Measurements from ENCODE around the gene UGT2A2. TPM values are rescaled to one million over a fixed set of nuclear protein-coding genes. Genes with fewer than 3 reads are reported as not detected.

UGT2A2 gene
- total and polyA plus RNA-seq, 10 of the 15 experiments (the other 5 are each of a cell fraction or from before 2014, with no cell fraction given): 0.18 TPM; not detected in 9

GRCh38 chr4:69640289-69640688 is 847 bp upstream of the UGT2A2 start:
- BruUV-seq (replicated peaks): no TSS peak
- Histone ChIP-seq H3K79me2 (ENCODE audit: control insufficient read depth, insufficient read depth, low read length) (no peaks in the 10 kb centered on the region), H3K4me2 (ENCODE audit: control insufficient read depth, insufficient read depth) (no peak overlapping the region), H3K4me1 (ENCODE audit: control insufficient read depth, insufficient read depth, low read length) (no peaks in the 10 kb centered on the region), H3K27me3 (replicated peaks in 1 of 2; ENCODE audit: control insufficient read depth in 2 of 2, insufficient read depth in 2 of 2, low read length in 1 of 2) (no peaks in the 10 kb centered on the region), H3K27ac (ENCODE audit: control insufficient read depth, insufficient read depth) (no peak overlapping the region), H3K9ac (ENCODE audit: control insufficient read depth, insufficient read depth, low read length) (no peak overlapping the region), H3K4me3 (no peak overlapping the region), H3K9me3 (replicated peaks; ENCODE audit: control insufficient read depth, insufficient read depth, low read length) (no peaks in the 10 kb centered on the region), H3K36me3 (ENCODE audit: control insufficient read depth in 2 of 2, insufficient read depth in 2 of 2, low read length in 1 of 2) (no peaks in the 10 kb centered on the region), H4K20me1 (ENCODE audit: control insufficient read depth, insufficient read depth) (no peaks in the 10 kb centered on the region), H2AFZ (ENCODE audit: control insufficient read depth, low read depth, low read length) (no peak overlapping the region)
- ChIA-PET POLR2A (no interaction called here), CTCF (no interaction called here), RAD21 (ENCODE audit: unreplicated experiment) (no interaction called here), SMC1A (ENCODE audit: uncharacterized antibody, unreplicated experiment) (no interaction called here)
- intact Hi-C loops (cut with micrococcal nuclease; ENCODE audit: unreplicated experiment): no loop called here
- in situ Hi-C loops (cut with MboI): no loop called here
- FAIRE-seq (no peak), ATAC-seq (no peak), DNase-seq (ENCODE audit: low read depth, low spot score) (no peak)
- TF ChIP-seq RELA (IDR thresholded peaks at IDR 0.05; ENCODE audit: borderline replicate concordance, partially characterized antibody): no peak
- no peak for TF ChIP-seq POLR2AphosphoS2 (IDR thresholded peaks at IDR 0.05; ENCODE audit: low read depth, low read length)
- TF ChIP-seq ZBTB33 (IDR thresholded peaks at IDR 0.05): no peak
- TF ChIP-seq ZNF217 (IDR thresholded peaks at IDR 0.05): no peak
- TF ChIP-seq ATF7 (IDR thresholded peaks at IDR 0.05; ENCODE audit: low read depth): no peak
- TF ChIP-seq SIX5 (IDR thresholded peaks at IDR 0.05; ENCODE audit: low read depth, low read length, severe bottlenecking): no peak
- TF ChIP-seq LARP7 (IDR thresholded peaks at IDR 0.05): no peak
- TF ChIP-seq FOS (IDR thresholded peaks at IDR 0.05; ENCODE audit: borderline replicate concordance, extremely low read depth, insufficient read length): no peak
- TF ChIP-seq HSF1 (IDR thresholded peaks at IDR 0.05; ENCODE audit: low read depth, low read length): no peak
- TF ChIP-seq SMC3 (IDR thresholded peaks at IDR 0.05; ENCODE audit: borderline replicate concordance, low read length): no peak
- no peak for TF ChIP-seq MEF2A (IDR thresholded peaks at IDR 0.05; ENCODE audit: insufficient read depth, low read depth, low read length)
- no peak for TF ChIP-seq MYC (IDR thresholded peaks at IDR 0.05; ENCODE audit: insufficient read depth, insufficient read length, insufficient replicate concordance, low read length, severe bottlenecking)
- no peak for TF ChIP-seq STAT1 (conservative IDR thresholded peaks at IDR 0.05)
- TF ChIP-seq CBX5 (IDR thresholded peaks at IDR 0.05; ENCODE audit: low read depth): no peak
- TF ChIP-seq NBN (IDR thresholded peaks at IDR 0.05): no peak
- no peak for TF ChIP-seq MYB (IDR thresholded peaks at IDR 0.05; ENCODE audit: borderline replicate concordance, low read depth, low read length)
- WGBS (ENCODE audit: insufficient coverage, insufficient replicate concordance, low lambda C conversion rate, missing lambda C conversion rate): 54% methylated on average over 2 of the region's 2 CpGs
